Hypothalamus (tissue), 51 donors: ENCODE measurements around the gene NIPBL.
A peak's percentile ranks its signal among the peaks of the same experiment; 100 is the strongest.
"Not testable (repeated sequence)": the region's sequence is repeated elsewhere in the genome, so short reads cannot be mapped to it uniquely, and the experiment has no call there.

Experiments
- DNase-seq, 51 donors: peaks; one replicate each; lab custom pipeline; 2025; lab: John Stamatoyannopoulos, UW

The NIPBL gene

GRCh38 chr5:36878392-36879082 lies 2.0 kb downstream of the NIPBL start:
- DNase-seq, result peak in 16 of 51 donors; percentile 2 to 32 (median 8)

- no peak for DNase-seq
Measured at GRCh38 chr5:36879274-36880033, 2.9 kb downstream of the NIPBL start.

- DNase-seq, result no peak
Measured at GRCh38 chr5:36880761-36881160, 4.2 kb downstream of the NIPBL start.

- DNase-seq, result no peak
Measured at GRCh38 chr5:36881304-36881703, 4.7 kb downstream of the NIPBL start.

GRCh38 chr5:36881807-36882206 lies 5.2 kb downstream of the NIPBL start:
- DNase-seq, result no peak

GRCh38 chr5:36882250-36882649 lies 5.7 kb downstream of the NIPBL start:
- DNase-seq, result no peak

GRCh38 chr5:36883894-36884462 lies 7.4 kb downstream of the NIPBL start:
- no peak for DNase-seq

GRCh38 chr5:36885149-36885548 lies 8.6 kb downstream of the NIPBL start:
- DNase-seq, result no peak

GRCh38 chr5:36885566-36886485 lies 9.3 kb downstream of the NIPBL start:
- DNase-seq, result no peak

- DNase-seq, result no peak
Measured at GRCh38 chr5:36886791-36887190, 10.2 kb downstream of the NIPBL start.

GRCh38 chr5:36887532-36887931 lies 11.0 kb downstream of the NIPBL start:
- no peak for DNase-seq

- no peak for DNase-seq
Measured at GRCh38 chr5:36888303-36888702, 11.7 kb downstream of the NIPBL start.

- DNase-seq, result no peak
Measured at GRCh38 chr5:36889264-36889663, 12.7 kb downstream of the NIPBL start.

- no peak for DNase-seq
Measured at GRCh38 chr5:36891266-36891665, 14.7 kb downstream of the NIPBL start.

GRCh38 chr5:36892085-36892830 lies 15.7 kb downstream of the NIPBL start:
- not testable (repeated sequence) for DNase-seq

- no peak for DNase-seq
Measured at GRCh38 chr5:36894954-36895353, 18.4 kb downstream of the NIPBL start.

- no peak for DNase-seq
Measured at GRCh38 chr5:36896476-36896875, 19.9 kb downstream of the NIPBL start.

- DNase-seq, result no peak
Measured at GRCh38 chr5:36897616-36898015, 21.0 kb downstream of the NIPBL start.

- DNase-seq, result no peak
Measured at GRCh38 chr5:36899860-36900259, 23.3 kb downstream of the NIPBL start.

GRCh38 chr5:36900283-36900682 lies 23.7 kb downstream of the NIPBL start:
- DNase-seq, result no peak
